GM18907 (cell line): ENCODE measurements around the gene FRMD3.
A peak's percentile ranks its signal among the peaks of the same experiment; 100 is the strongest.

Source experiments
- ATAC-seq: cut with Tn5 transposase; IDR thresholded peaks from one replicate; pipeline ENCODE4 v1.9.1; 2021; ENCODE audit warnings: mild to moderate bottlenecking, moderate library complexity; ENCODE audit not compliant: unreplicated experiment

FRMD3 gene

DNA sequence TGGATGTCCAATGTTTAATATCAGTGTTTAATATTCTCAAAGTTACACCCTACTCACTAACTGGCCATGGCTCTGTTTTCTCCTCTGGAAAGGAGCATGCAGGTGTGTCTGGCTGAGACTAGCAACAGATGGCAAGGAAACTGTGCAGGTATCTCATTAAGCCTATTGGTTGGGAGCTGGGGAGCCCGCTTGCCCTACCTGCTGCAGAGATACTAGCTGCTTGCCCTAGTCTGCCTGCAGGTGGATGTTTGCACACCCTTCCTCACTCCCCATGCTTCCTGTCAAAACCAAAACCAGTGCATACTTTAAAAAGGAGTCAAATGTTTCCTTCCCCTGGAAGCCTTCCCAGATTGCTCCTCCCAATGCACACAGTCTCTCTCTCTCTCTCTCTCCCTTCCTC lies 247.0 kb downstream of the FRMD3 start:
- ATAC-seq = no peak

DNA sequence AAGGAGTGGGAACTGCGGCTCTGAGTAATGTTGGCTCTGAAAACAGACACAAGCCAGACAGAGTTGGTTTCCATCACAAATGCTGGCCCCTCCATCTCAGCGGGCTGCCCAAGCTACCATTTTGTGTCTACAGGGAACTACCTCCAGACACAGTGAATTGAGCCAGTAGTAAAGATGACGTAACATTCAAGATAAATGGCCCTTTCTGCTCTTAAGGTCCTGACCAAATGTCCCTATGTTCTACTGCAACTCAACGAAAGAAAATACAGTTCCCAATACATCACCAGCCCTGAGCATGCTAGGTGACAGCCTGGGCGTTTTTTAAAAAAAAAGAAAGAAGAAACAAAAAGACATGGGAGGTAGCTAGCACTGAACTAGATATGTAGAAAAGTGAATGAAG lies 247.5 kb downstream of the FRMD3 start:
- no peak for ATAC-seq

DNA sequence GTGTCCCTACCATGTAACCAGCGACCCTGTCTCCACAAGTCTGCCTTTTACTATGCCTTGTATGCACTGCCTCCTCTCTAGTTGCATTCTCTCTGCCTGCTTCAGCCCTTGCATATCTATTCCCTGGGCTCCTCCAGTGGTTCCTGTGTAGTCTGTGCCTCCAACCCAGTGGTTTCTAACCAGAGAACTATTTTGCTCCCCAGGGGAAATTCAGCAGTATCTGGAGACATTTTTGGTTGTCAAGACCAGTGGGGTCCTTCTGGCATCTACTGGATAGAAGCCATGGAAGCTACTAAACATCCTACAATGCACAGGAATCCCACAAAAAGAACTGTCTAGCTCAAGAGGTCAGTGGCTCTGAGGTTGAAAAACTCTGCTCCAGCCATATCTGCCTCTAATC lies 251.2 kb downstream of the FRMD3 start:
- ATAC-seq = no peak

DNA sequence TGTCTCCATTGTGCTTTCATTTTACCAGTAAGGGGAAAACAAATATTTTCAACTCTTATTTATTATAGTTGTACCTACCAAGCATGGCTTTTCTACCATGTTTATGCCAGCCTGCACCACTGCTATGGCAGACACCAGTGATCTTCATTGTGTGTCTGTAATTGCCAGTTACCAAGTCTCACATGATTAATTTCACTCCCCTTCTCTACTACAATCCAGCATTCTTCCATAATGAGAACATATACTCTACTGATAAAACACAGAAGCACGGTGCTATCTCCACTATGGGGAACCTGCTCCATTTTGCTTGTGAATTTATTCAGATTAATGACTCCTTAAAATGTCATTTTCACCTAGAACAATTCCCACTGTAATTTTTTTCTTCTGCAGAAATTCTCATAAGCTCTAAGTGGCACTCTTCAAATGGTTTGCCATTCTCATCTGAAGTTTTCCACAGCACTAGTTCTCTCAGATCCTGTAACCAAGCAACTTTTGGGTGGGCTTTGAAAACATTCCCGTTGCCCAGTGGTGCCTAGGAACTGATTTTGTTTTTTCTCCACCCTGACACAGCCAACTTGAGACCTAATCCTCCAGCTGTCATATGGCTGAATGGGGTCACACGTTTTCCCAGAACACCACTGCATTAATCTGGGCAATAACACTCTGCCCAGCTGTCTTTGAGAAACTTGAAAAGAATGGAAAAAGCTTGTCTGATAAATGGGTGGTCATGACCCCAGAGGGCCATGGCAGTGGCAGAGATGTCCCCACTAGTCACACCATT lies 252.6 kb downstream of the FRMD3 start:
- no peak for ATAC-seq

DNA sequence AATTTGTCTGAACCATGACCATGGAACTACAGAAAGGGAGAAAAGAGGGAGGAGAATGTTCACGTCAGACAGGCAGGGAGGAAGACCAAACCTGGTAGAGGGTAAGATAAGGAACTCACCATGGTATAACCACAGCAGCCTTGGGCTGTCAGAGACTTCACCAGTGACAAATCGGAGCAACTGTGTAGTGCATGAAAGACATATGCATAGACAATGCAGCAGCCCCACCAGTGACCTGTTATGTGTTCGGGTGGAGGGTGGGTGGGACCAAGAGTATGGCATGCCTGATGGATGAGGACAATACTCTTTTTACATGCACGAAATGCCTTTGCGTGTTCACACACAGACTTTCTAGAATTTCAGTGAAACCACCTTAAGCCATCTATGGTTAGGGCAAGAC lies 253.5 kb downstream of the FRMD3 start:
- ATAC-seq = no peak

- no peak for ATAC-seq
Measured at GRCh38 chr9:83283528-83283927, 254.7 kb downstream of the FRMD3 start.

DNA sequence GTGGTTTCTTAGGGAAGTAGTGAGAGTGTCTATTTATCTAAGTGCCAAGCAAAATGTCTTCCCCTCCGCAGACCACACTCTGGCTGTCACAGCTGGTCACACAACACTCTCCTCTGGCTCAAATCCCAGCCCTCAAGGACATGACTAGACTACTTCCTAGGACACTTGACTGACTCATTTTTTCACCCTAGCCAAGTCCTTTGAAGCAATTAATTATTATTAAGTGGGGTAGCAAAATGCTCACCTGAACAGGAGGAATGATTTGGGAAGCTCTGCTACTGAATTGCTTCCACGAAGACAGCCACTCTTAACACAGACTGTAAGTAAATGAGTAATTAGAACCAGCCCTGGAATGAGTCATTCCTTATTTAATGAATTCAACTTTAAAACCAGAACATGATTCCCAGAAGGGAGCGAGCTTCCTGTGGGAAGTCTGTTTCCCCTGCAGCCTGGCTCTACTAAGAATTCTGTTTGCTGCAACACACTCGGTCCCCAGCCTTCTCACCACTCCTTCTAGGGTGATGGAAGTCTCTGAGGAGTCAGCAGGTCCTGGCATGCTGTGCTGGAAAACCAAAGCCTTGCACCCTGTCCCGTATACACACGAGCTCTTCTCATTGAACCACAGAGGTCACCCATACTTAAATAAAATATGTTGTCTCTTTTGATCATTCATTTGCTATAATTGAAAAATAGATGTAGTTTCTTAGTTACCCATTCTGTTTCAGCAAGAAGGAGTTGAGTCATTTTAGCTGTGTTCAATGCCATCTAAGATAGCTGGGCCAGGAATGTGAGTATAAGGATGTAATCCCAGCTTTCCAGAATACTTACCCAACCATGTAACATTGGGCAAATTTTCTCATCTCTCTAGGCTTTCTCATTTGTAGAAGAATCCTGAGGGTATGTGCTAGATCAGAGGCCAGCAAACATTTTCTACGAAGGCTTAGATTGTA lies 256.6 kb downstream of the FRMD3 start:
- ATAC-seq = no peak

DNA sequence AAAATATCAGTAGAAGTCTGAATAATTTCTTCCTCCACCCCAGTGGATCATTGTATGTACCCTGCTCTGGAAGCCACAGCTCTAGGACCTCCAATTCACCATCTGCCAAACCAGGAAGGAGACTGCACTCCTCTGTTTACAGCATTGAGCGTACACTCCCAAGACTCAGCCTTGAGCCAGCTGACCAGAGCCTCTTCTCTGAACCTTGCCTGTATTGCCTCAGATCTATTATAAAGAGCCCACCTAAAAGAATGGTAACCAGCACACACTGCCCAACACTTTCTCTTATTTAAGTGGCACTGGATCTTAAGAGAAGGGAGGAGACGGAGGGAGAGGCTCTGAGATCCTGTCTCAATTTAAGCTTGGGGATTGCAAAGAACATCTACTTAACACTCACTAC lies 257.4 kb downstream of the FRMD3 start:
- no peak for ATAC-seq

DNA sequence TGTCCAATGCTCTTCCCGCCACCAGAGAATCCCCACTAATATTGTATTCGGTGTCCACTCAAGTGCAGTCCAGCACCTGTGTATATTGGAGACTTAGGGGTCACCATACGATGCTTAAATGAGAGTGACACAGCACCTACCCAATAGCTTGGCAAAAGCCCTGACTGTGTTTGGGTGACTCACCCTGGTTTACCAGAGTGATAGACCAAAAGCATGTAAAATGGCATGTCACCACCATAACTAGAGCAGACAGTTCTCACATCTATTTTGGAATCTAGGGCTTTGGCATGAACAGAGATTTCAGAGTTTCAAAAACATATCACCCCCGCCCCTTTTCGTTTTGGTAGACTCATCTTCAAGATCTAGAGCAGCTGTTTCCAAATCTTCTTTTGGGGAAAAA lies 257.9 kb downstream of the FRMD3 start:
- no peak for ATAC-seq

DNA sequence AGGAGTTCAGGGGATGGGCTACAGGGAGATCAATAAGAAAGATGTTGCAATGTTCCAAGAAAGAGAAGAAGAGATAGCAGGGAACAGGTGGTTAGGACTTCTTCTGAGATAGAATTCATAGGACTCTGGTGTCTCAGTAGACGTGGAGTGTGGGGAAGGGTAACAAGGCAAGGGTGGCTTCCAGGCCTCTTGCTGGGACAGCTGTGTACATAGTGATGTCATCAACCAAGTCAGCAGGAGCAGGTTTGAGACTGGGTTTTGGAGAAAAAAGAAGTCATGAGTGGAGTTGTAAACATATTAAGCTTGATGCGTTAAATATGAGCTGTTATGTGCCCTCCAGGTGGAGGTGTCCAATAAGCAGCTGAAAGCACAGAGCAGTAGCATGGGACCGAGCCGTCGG lies 263.4 kb downstream of the FRMD3 start:
- no peak for ATAC-seq

DNA sequence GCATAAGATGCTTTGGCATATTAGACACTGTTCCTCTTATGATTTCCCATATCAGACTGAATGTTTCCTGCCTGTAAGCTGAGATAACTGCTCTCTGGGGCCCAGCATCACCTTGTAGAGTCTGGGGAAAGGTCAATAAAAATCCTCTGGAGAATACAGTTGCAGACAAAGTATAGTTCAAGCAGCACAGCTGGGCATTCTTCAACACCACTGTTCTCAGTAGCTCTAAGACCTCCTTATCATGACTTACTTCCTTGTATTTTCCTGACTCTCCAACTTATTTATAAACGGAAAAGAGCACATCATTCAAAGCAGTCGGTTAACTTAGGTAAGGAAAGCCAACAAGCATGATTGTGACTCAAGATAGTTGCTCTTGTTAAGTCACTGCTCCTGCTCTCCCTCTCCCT lies 266.5 kb downstream of the FRMD3 start:
- ATAC-seq = no peak

DNA sequence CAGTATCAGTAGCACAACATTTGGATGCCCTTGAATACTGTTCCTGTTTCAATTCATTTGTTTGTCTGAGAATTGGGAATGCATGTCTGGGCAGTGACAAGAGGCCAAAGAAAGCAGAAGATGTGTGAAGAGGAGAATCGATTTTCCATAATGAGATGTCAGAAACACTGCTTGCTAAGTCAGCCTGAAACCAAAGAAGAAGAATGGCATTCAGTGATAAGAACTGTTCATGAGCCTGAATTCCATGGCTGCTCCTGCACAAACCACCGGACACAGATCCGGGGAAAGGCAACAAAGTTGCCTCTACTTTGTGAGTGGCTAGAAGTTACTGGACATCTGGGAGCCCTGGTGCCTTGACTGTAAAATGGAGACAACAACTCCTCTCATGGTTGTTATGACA lies 268.1 kb downstream of the FRMD3 start:
- no peak for ATAC-seq

- no peak for ATAC-seq
Measured at GRCh38 chr9:83267741-83268140, 270.5 kb downstream of the FRMD3 start.

DNA sequence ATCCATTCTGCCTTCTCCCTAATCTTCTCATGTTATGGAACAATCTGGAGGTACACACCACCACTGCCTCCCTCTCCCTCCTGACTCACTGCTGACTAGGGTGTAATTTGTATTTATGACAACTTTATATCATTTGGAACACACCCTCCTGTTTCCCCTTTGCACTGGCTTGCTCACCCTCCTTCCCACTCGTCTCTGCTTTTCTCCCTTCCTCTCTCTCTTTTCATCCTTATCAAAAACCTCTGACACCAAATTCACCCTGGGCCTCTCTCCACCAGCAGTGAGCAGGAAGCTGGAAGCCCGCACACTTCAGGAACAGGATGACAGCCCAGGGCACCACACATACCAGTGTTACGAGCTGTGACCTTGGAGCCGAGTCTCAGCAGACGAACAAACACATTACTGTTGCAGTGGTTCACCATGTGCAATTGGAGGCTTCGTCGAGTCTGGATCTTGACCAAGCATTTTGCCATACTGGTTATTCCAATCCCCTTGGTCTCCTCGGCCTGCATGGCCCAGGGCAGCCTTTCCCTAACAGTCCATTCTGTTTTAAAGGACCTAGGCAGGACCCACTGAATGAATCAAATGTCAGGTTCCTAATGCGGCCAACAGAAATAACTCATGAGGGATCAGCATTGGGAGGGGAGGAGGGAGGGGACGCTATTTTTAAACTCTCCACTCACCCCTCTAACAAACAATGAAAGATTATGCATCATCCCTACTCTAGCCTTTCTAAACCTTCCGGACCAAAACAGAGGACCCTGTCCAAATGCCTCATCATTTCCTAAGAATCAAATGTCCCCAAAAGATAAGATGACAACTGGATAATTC lies 271.3 kb downstream of the FRMD3 start:
- ATAC-seq = no peak

GRCh38 chr9:83266331-83266665 lies 271.9 kb downstream of the FRMD3 start:
- ATAC-seq = no peak

- ATAC-seq = no peak
Measured at GRCh38 chr9:83264315-83264714, 273.9 kb downstream of the FRMD3 start.

DNA sequence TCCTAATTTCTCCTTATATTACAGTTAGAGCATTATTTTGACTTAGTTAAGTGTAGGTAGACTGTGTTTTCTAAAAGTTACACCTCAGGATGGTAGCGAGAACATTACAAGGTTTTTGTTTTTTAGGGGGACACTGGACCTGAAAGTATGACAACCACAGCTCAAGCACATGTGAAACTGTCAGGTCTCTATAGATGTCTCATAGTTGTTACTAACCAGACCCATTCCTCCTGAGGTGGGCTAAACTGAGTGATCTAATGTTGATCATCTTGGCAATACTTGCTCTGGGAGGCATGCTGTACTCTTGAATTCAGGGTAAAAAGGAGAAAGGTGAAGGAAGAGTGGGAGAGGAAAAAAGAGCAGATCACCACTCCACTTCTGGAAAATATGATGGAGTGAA lies 278.6 kb downstream of the FRMD3 start:
- ATAC-seq = peak; percentile 46

DNA sequence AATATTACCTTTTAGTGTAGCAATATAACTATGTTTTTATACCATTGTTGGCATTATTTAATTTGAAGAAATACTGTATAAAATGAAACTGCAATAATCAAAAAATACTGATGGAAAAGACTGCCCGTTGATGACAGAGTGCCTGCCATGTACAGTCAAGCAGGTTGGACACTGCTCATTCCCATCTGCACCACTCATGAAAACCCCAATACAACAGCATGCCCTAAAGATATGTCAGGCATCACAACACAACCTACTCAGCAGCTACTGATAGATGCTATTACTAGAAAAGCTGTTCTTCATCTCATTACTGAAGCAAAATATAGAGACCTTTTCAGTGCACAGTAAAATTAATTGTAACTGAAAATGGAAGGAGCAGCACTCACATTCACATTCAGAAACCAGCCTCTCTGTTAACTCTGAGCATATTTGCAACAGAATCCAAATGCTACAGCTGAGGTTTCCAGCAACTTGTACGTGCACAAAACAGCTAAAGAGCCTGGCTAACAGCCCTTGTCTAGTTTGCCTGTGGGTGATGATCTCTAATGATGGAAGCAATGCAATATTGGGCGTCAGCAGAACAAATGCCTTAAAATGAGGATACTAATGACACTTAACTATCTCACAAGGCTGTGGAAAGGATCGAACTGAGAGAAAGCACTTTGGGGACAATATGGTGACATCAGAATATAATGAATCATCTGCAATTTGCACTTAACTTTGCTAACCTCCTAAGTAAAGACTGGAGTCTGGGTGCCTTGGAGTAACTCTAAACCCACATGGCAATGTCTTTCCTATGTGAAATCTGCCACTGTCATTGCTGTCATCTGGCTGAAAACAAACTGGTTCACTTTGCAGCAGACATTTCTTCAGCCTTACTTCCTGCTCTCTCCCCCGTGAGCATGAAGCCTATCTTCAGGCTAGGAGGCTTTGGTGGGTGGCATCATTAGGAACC lies 280.0 kb downstream of the FRMD3 start:
- ATAC-seq = no peak

GRCh38 chr9:83247732-83248131 lies 290.5 kb downstream of the FRMD3 start:
- peak; percentile 81 for ATAC-seq

DNA sequence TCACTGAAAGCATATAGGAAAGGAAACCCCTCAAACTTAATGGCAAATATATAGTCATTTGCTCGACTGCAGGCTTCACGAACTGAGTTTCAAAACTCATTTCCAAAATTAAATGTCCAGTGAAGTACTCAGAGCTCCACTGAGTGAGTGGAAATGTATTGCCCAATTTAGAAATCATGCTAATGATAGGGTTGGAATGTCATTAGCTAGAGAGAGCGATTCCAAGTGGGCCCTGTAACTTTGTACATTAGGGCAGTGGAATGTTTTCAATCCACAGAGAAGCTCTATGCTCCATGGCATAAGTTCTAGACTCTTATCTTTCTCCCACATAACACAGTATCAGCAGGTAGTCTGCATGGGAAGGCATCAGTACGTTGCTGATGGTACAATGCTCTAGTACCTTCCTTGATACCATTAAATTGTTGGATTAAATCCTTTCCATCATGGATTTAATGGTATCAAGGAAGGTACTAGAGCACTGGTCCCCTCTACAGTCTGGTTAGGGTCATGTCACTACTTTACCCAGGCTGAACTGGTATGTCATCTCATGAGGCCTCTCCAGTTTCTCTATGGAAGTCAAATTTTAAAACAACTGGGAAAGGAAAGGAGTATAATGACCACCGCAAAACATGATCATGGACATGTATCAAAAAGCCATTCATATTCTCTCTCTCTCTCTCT lies 292.1 kb downstream of the FRMD3 start:
- ATAC-seq = no peak
